ENCODE results near the gene FOXP1.

FOXP1 gene

DNA sequence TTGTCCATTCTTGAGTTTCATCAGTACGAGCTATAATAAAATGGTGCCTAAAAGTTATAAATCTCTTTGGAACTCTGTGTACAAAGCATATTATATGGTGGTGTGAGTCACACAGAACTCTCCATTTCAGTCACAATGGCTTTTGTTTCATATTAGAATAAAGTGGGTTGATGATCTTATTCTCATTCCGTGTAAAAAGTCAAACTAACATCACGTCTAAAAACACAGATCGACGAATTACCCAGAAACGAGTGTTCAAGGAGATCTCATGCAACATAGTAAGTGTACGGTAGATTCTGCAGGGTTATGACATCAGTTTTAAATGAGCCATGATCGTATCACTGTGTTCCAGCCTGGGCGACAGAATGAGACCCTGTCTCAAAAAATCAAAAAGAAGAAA lies 122.4 kb downstream of the FOXP1 start:
- H4K12ac ChIP-seq (ENCODE audit: low read depth, low read length): no peak overlapping the region
- H3K9ac ChIP-seq (ENCODE audit: low read length): no peak overlapping the region
- H3K18ac ChIP-seq (ENCODE audit: low read length): no peak overlapping the region
- no CpG with 5 or more reads among the region's 9 CpGs for WGBS (ENCODE audit: extremely low coverage, insufficient coverage, insufficient read length)
- H3K14ac ChIP-seq (ENCODE audit: low read length): no peak overlapping the region
- peak in 1 of 2 donors; percentile 33 for DNase-seq
- no peak overlapping the region for H4K8ac ChIP-seq (ENCODE audit: low read depth, low read length)
- H3K36me3 ChIP-seq (ENCODE audit: control insufficient read depth in 1 of 2, insufficient read depth in 2 of 2, low read length in 2 of 2): no peaks in the 10 kb centered on the region
- H3K9me3 ChIP-seq (ENCODE audit: insufficient read depth, low read depth, low read length): no peaks in the 10 kb centered on the region
- no peak overlapping the region for H2BK120ac ChIP-seq (ENCODE audit: insufficient read depth, low read length, poor library complexity)
- peaks cover 0 to 11% of the 10 kb centered on the region in 2 experiments for H3K4me1 ChIP-seq (ENCODE audit: control insufficient read depth in 1 of 2, insufficient read depth in 2 of 2, low read length in 2 of 2)
- no peak overlapping the region for H4K91ac ChIP-seq (ENCODE audit: low read depth, low read length)
- no peak overlapping the region for H3K27ac ChIP-seq (ENCODE audit: low read depth, low read length)
- H2BK5ac ChIP-seq (ENCODE audit: low read depth, low read length, poor library complexity): no peak overlapping the region
- H3K4me3 ChIP-seq (ENCODE audit: low read depth, low read length): no peak overlapping the region
- peaks cover 2% of the 10 kb centered on the region for H3K79me1 ChIP-seq (ENCODE audit: low read length)
- no peak overlapping the region for H2AFZ ChIP-seq (ENCODE audit: insufficient read depth, low read length, poor library complexity)
- H2BK12ac ChIP-seq (ENCODE audit: low read length): no peak overlapping the region
- no peak overlapping the region for H3K23ac ChIP-seq (ENCODE audit: low read length)
- no peaks in the 10 kb centered on the region for H3K27me3 ChIP-seq (ENCODE audit: insufficient read depth, low read length)
- no peak overlapping the region for H3K4ac ChIP-seq (ENCODE audit: low read depth, low read length)
- H2AK5ac ChIP-seq (ENCODE audit: low read length): no peak overlapping the region
- no peaks in the 10 kb centered on the region for H3K79me2 ChIP-seq (ENCODE audit: control insufficient read depth, insufficient read depth, low read length, poor library complexity)
- no peak overlapping the region for H3K4me2 ChIP-seq (ENCODE audit: low read length)

GRCh38 chr3:71458895-71459294 lies 124.6 kb downstream of the FOXP1 start:
- Histone ChIP-seq H3K36me3 (ENCODE audit: control insufficient read depth in 1 of 2, insufficient read depth in 2 of 2, low read length in 2 of 2) (no peaks in the 10 kb centered on the region), H2AFZ (ENCODE audit: insufficient read depth, low read length, poor library complexity) (no peak overlapping the region), H3K18ac (ENCODE audit: low read length) (no peak overlapping the region), H2BK5ac (ENCODE audit: low read depth, low read length, poor library complexity) (no peak overlapping the region), H2BK12ac (ENCODE audit: low read length) (no peak overlapping the region), H4K91ac (ENCODE audit: low read depth, low read length) (no peak overlapping the region), H3K23ac (ENCODE audit: low read length) (no peak overlapping the region), H3K79me2 (ENCODE audit: control insufficient read depth, insufficient read depth, low read length, poor library complexity) (no peaks in the 10 kb centered on the region), H3K27ac (ENCODE audit: low read depth, low read length) (no peak overlapping the region), H3K27me3 (ENCODE audit: insufficient read depth, low read length) (no peaks in the 10 kb centered on the region), H2AK5ac (ENCODE audit: low read length) (no peak overlapping the region), H3K14ac (ENCODE audit: low read length) (no peak overlapping the region), H4K8ac (ENCODE audit: low read depth, low read length) (no peak overlapping the region), H3K4me3 (ENCODE audit: low read depth, low read length) (no peak overlapping the region), H3K79me1 (ENCODE audit: low read length) (peaks cover 2% of the 10 kb centered on the region), H3K9ac (ENCODE audit: low read length) (no peak overlapping the region), H4K12ac (ENCODE audit: low read depth, low read length) (no peak overlapping the region), H3K4me1 (ENCODE audit: control insufficient read depth in 1 of 2, insufficient read depth in 2 of 2, low read length in 2 of 2) (peaks cover 2 to 9% of the 10 kb centered on the region in 2 experiments), H3K4ac (ENCODE audit: low read depth, low read length) (no peak overlapping the region), H3K9me3 (ENCODE audit: insufficient read depth, low read depth, low read length) (no peaks in the 10 kb centered on the region), H3K4me2 (ENCODE audit: low read length) (no peak overlapping the region), H2BK120ac (ENCODE audit: insufficient read depth, low read length, poor library complexity) (no peak overlapping the region)
- DNase-seq: no peak
- WGBS (ENCODE audit: extremely low coverage, insufficient coverage, insufficient read length): no CpG with 5 or more reads among the region's 1 CpG

- Histone ChIP-seq H3K9ac (ENCODE audit: low read length) (no peak overlapping the region), H3K23ac (ENCODE audit: low read length) (no peak overlapping the region), H3K79me2 (ENCODE audit: control insufficient read depth, insufficient read depth, low read length, poor library complexity) (no peaks in the 10 kb centered on the region), H3K4me3 (ENCODE audit: low read depth, low read length) (no peak overlapping the region), H4K8ac (ENCODE audit: low read depth, low read length) (no peak overlapping the region), H2AK5ac (ENCODE audit: low read length) (no peak overlapping the region), H2BK120ac (ENCODE audit: insufficient read depth, low read length, poor library complexity) (no peak overlapping the region), H3K27ac (ENCODE audit: low read depth, low read length) (no peak overlapping the region), H3K9me3 (ENCODE audit: insufficient read depth, low read depth, low read length) (no peaks in the 10 kb centered on the region), H2BK12ac (ENCODE audit: low read length) (no peak overlapping the region), H3K27me3 (ENCODE audit: insufficient read depth, low read length) (no peaks in the 10 kb centered on the region), H3K14ac (ENCODE audit: low read length) (no peak overlapping the region), H3K79me1 (ENCODE audit: low read length) (no peaks in the 10 kb centered on the region), H2AFZ (ENCODE audit: insufficient read depth, low read length, poor library complexity) (no peak overlapping the region), H3K4ac (ENCODE audit: low read depth, low read length) (no peak overlapping the region), H2BK5ac (ENCODE audit: low read depth, low read length, poor library complexity) (no peak overlapping the region), H3K4me1 (ENCODE audit: control insufficient read depth in 1 of 2, insufficient read depth in 2 of 2, low read length in 2 of 2) (peaks cover 2% of the 10 kb centered on the region in 2 experiments), H3K4me2 (ENCODE audit: low read length) (no peak overlapping the region), H3K18ac (ENCODE audit: low read length) (no peak overlapping the region), H4K91ac (ENCODE audit: low read depth, low read length) (no peak overlapping the region), H3K36me3 (ENCODE audit: control insufficient read depth in 1 of 2, insufficient read depth in 2 of 2, low read length in 2 of 2) (no peaks in the 10 kb centered on the region), H4K12ac (ENCODE audit: low read depth, low read length) (no peak overlapping the region)
- no CpG with 5 or more reads among the region's 1 CpG for WGBS (ENCODE audit: extremely low coverage, insufficient coverage, insufficient read length)
- DNase-seq: no peak
These were observed 126.7 kb downstream of the FOXP1 start for GRCh38 chr3:71456826-71457225.

GRCh38 chr3:71456156-71456555 lies 127.4 kb downstream of the FOXP1 start:
- no peaks in the 10 kb centered on the region for H3K79me1 ChIP-seq (ENCODE audit: low read length)
- H4K12ac ChIP-seq (ENCODE audit: low read depth, low read length): no peak overlapping the region
- no peak overlapping the region for H2BK12ac ChIP-seq (ENCODE audit: low read length)
- H2AK5ac ChIP-seq (ENCODE audit: low read length): no peak overlapping the region
- no peaks in the 10 kb centered on the region for H3K27me3 ChIP-seq (ENCODE audit: insufficient read depth, low read length)
- no peak overlapping the region for H2BK5ac ChIP-seq (ENCODE audit: low read depth, low read length, poor library complexity)
- H3K4me3 ChIP-seq (ENCODE audit: low read depth, low read length): no peak overlapping the region
- H4K8ac ChIP-seq (ENCODE audit: low read depth, low read length): no peak overlapping the region
- no peaks in the 10 kb centered on the region for H3K36me3 ChIP-seq (ENCODE audit: control insufficient read depth in 1 of 2, insufficient read depth in 2 of 2, low read length in 2 of 2)
- H3K18ac ChIP-seq (ENCODE audit: low read length): no peak overlapping the region
- no peak overlapping the region for H3K9ac ChIP-seq (ENCODE audit: low read length)
- H3K4me2 ChIP-seq (ENCODE audit: low read length): no peak overlapping the region
- H3K9me3 ChIP-seq (ENCODE audit: insufficient read depth, low read depth, low read length): no peaks in the 10 kb centered on the region
- H3K23ac ChIP-seq (ENCODE audit: low read length): no peak overlapping the region
- no peak overlapping the region for H4K91ac ChIP-seq (ENCODE audit: low read depth, low read length)
- DNase-seq: peak in 1 of 2 donors; percentile 32
- no CpG with 5 or more reads among the region's 4 CpGs for WGBS (ENCODE audit: extremely low coverage, insufficient coverage, insufficient read length)
- no peak overlapping the region for H2BK120ac ChIP-seq (ENCODE audit: insufficient read depth, low read length, poor library complexity)
- no peak overlapping the region for H3K27ac ChIP-seq (ENCODE audit: low read depth, low read length)
- no peaks in the 10 kb centered on the region for H3K79me2 ChIP-seq (ENCODE audit: control insufficient read depth, insufficient read depth, low read length, poor library complexity)
- peaks cover 0 to 2% of the 10 kb centered on the region in 2 experiments for H3K4me1 ChIP-seq (ENCODE audit: control insufficient read depth in 1 of 2, insufficient read depth in 2 of 2, low read length in 2 of 2)
- H2AFZ ChIP-seq (ENCODE audit: insufficient read depth, low read length, poor library complexity): no peak overlapping the region
- no peak overlapping the region for H3K14ac ChIP-seq (ENCODE audit: low read length)
- no peak overlapping the region for H3K4ac ChIP-seq (ENCODE audit: low read depth, low read length)

Measured in trophoblast cell (in vitro differentiated cells and primary cell).